AG09319 (cell line): ENCODE measurements around the gene GPRIN2.

ENCODE experiments used
- DNase-seq: peaks from one replicate; pipeline ENCODE4 v3.0.0-alpha.2; 2010; ENCODE audit warnings: low read depth; ENCODE audit errors: extremely low read depth
- CTCF ChIP-seq: IDR thresholded peaks from 2 replicates; pipeline ENCODE4 v1.5.1; 2011; ENCODE audit warnings: low read depth, mild to moderate bottlenecking, inconsistent platforms, low read length, moderate library complexity

Gene GPRIN2

DNA sequence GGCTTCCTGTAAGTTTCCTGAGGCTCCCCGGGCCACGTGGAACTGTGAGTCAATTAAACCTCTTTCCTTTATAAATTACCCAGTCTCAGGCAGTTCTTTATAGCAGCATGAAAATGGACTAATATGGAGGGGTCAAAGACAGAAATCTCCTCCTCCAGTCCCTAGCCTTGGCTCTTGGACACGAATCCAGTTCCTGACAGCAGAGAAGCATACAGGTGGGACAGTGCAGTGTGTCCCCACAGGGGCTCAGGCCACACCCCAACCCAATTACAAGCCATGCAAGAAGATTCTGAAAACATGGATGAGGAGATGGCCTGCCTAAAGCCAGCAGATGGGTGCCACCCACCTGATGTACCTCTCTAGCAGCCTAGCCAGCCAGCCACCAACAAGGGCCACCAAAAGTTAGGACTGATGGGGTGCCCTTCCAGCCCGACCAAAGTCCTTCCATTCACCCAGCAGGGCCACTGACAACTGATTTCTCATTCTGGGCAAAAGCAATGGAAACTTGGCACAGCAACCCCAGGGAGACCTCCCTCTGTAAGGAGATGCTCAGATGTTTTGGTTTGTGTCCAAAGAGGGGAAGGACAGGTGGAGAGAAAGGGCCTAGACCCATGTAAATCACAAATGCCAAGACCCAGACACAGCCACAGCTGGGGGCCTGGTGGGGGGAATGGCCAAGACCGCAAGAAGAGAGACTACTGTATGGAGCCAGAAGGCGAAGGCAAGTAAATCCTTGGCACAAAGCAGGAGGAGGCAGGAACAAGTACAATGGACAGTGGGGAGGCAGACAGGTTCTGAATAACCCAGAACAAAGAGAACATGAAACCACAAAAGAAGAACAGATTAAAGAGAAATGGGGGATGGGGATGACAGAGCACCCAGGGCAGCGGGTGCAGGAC lies 13.6 kb downstream of the GPRIN2 start:
- DNase-seq: no peak
- no peak for TF ChIP-seq CTCF

DNA sequence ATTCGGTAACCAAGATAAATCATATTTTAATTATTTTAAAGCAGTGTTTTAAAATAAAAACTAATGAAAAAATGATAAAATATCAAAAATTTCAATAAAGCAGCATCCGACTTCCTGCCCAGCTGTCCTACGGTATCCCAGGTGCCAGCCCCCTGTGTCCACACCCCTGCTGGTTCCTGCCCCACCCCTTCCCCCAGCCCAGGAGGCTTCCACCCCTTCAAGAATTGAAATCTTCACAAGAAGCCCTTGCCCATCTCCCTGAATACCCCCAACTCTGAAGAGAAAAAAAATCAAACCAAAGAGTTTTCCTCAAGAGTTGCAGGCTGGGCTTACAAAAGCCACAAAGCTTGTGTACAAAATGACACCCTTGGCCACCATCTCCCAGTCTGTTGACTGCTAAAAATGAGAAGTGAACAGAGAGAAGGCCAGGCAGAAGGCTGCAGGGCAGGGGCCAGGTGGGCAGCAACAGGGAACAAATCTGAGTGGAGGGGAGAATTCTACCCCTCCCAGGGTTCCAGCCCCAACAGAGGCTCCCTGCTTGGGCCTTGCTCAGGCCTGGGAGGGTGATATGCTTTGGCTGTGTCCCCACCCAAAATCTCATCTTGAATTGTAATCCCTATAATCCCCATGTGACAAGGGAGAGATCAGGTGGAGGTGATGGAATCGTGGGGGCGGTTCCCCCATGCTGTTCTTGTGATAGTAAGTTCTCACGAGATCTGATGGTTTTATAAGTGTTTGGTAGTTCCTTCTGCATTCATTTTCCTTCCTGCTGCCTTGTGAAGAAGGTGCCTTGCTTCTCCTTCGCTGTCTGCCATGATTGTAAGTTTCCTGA lies 14.5 kb downstream of the GPRIN2 start:
- DNase-seq: no peak
- TF ChIP-seq CTCF: no peak

- peak; percentile 4 for TF ChIP-seq CTCF
- DNase-seq: no peak
Observed at GRCh38 chr10:46541017-46541661, 15.3 kb downstream of the GPRIN2 start.

DNA sequence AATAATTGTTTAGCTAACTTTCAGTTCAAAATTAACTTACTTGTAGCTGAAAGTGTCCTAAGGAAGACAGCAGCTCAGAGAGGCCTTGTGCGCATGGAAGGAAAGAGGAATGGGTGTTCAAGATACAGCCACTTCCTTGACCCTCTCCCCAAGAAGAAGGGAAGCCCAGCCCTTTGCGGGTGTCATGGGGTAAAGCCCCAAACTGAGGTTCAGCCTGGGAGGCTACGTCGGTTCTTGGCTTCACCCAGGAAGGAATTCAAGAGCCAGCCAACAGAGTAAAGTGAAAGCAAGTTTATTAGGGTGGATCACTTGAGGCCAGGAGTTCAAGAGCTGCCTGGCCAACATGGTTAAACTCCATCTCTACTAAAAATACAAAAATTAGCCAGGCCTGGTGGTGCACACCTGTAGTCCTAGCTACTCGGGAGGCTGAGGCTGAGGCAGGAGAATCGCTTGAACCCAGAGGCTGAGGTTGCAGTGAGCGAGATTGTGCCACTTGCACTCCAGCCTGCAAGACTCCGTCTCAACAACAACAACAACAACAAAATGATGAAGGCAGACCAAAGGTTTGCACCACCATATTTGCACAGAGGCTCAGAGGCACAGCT lies 15.9 kb downstream of the GPRIN2 start:
- DNase-seq: no peak
- TF ChIP-seq CTCF: no peak

GRCh38 chr10:46539596-46540411 lies 16.7 kb downstream of the GPRIN2 start:
- no peak for TF ChIP-seq CTCF
- DNase-seq: no peak

GRCh38 chr10:46538717-46539426 lies 17.6 kb downstream of the GPRIN2 start:
- DNase-seq: no peak
- no peak for TF ChIP-seq CTCF
